Measurements from ENCODE around the gene KRTAP12-1.
"Not testable (repeated sequence)": the region's sequence is repeated elsewhere in the genome, so short reads cannot be mapped to it uniquely, and the experiment has no call there.

KRTAP12-1 gene

DNA sequence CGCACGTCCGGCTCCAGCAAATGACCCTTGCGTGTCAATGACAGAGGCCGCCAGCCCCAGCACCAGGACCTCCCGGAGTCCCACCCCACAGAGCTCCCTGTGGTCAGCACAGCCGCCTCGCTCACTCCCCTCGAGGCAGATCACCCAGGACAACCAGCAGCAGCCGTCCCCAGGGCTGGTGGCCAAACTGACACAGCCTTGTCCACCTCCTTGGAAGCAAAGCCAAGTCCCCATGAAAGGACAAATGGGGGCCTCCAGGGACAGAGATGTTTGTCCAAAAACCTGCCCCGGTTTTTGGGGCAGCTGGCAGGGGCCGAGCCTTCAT is 42.7 kb downstream of the KRTAP12-1 start:
- DNase-seq: no peak

- not testable (repeated sequence) for DNase-seq
These were observed 43.2 kb downstream of the KRTAP12-1 start for GRCh38 chr21:44638506-44639330.

GRCh38 chr21:44637851-44638348 is 44.1 kb downstream of the KRTAP12-1 start:
- DNase-seq: not testable (repeated sequence)

DNA sequence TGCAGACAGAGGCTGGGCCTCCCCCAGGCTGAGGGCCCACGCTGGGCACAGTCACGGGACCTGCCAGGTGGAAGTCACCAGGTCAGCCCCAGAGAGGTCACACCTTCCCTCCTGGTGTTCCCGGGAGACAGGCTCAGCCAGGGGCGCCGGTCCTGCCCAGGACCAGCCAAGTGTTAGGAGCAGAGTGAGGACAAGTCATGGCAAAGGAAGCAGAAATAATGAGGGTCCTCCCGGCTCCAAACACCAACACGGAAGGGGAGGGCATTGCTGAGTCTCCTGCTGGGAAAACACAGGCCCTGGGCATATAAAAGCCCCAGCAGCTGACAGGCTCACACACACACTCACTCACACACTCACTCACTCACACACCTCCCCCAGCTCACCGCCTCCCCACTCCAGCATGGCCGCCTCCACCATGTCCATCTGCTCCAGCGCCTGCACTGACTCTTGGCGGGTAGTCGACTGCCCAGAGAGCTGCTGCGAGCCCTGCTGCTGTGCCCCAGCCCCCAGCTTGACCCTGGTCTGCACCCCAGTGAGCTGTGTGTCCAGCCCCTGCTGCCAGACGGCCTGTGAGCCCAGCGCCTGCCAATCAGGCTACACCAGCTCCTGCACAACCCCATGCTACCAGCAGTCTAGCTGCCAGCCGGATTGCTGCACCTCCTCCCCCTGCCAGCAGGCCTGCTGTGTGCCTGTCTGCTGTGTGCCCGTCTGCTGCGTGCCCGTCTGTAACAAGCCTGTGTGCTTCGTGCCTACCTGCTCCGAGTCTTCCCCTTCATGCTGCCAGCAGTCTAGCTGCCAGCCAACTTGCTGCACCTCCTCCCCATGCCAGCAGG is 44.7 kb downstream of the KRTAP12-1 start, which contains the start of gene KRTAP10-10:
TSS of gene KRTAP10-10 (plus strand) at position 339 of the 833 bp plus-strand sequence. CDS start at position 401, 62 bp downstream.
- no peak for DNase-seq

- DNase-seq: no peak
These were observed 45.5 kb downstream of the KRTAP12-1 start for GRCh38 chr21:44636209-44637017.

DNA sequence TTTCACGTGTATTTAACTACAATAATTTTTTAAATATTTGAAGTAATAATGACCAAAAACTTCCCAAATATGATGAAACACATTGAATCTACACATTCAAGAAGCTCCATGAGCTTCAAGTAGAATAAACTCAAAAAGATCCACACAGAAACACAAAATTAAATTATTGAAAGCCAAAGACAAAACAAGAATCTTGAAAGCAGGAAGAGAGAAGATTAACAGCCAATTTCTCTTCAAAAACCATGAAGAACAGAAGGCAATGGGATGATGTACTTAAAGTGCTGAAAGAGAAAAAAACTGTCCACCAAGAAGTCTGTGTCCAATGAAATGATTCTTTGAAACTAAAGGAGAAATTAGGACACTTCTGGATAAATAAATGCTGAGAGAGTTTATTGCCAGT is 49.9 kb downstream of the KRTAP12-1 start:
- DNase-seq: no peak

Data from CD4-positive, alpha-beta T cell treated with Interleukin-4 for 1 hour (primary cell).